ELF-1 (cell line): ENCODE measurements around the gene GNG5.
"Not testable (repeated sequence)": the region's sequence is repeated elsewhere in the genome, so short reads cannot be mapped to it uniquely, and the experiment has no call there.

Experiments
- DNase-seq: peaks from one replicate; pipeline ENCODE4 v3.0.0-alpha.2; 2016; ENCODE audit warnings: low read depth, low spot score

The GNG5 gene

DNA sequence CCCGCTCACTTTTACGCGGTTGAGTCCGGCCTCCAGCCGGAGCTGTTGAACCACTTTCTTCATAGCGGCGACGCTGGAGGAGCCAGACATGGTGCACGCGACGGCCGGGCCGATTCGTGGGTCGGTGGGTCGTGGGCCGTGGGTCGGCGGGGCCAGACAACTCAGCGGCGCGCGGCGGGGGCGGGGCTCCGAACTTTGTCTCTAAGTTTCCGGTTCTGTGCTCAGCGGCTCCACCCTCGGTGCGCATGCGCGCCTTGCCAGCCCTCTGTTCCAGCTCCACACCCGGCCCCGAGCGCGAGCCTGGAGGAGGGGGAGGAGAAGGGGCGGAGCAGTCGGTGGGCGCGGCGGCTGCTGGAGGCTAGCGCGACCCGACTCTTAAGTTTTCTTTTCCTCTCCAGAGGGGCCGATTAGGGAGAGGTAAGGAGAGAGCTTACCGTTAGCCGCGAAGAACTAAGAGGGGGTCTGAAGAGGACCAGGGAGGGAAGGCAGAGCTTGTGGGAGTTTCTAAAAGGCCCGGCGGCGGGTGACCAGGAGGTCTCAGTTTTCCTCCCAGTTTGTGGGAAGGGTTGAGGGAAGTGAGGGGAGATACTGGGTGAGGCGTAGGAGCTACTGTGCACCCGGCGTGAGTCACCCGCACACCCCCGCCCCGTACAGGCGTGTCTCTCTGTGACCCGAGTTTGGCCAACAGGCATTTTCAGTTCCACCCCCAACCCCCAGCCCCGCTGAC, at the start of gene GNG5, which contains the start of gene SPATA1:
GNG5 (minus strand) TSS at position 580 of the 727 bp plus-strand sequence; CDS start at position 90, 490 bp downstream.
SPATA1 (plus strand) TSS at position 385 of the 727 bp plus-strand sequence. CDS start 9,974 bp downstream, outside the sequence.
- peak; percentile 98 for DNase-seq

- DNase-seq = no peak
Measured at GRCh38 chr1:84550826-84551225, 44.4 kb upstream of the GNG5 start.

DNA sequence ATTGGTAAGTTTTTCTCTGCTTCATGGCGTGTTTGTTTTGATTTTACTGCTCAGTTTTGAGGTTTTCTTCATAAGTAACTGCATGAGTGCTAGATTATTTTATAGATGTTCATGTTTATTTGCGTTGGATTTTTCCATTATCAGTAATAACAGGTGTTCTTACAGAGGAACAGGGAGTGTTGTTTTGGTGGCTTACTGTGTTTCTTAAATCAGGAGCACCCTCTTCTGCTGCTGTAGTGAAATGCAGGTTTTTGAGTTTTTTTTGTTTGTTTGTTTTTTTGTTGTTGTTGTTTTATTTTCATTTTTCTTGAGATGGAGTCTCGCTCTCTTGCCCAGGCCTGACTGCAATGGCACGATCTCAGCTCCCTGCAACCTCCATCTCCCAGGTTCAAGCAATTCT, 35.3 kb upstream of the GNG5 start:
- no peak for DNase-seq

- DNase-seq = no peak
Measured at GRCh38 chr1:84540759-84541158, 34.4 kb upstream of the GNG5 start.

GRCh38 chr1:84539972-84540371, 33.6 kb upstream of the GNG5 start:
- DNase-seq = no peak

- DNase-seq = no peak
Measured at GRCh38 chr1:84538599-84538998, 32.2 kb upstream of the GNG5 start.

DNA sequence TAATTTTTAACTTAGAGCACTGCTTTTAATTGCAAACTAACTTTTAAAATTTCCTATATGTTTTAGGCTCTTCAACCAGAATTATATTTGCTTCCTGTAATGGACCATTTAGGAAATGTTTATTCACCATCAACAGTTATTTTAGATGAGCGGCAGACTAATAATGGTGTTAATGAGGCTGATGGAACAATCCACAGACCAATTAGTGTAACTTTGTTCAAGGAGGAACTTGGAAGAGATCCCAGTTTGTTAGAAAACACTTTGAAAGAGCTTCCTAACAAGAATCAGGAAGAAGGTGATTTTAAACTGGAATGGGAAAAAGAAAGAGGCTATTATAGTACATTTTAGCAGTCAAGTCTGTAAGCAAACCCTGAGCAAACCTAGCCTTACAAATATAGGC, 19.4 kb upstream of the GNG5 start:
- no peak for DNase-seq

GRCh38 chr1:84524590-84524989, 18.2 kb upstream of the GNG5 start:
- no peak for DNase-seq

GRCh38 chr1:84510668-84511067, 4.3 kb upstream of the GNG5 start:
- no peak for DNase-seq

GRCh38 chr1:84510165-84510564, 3.8 kb upstream of the GNG5 start:
- DNase-seq = no peak

GRCh38 chr1:84509029-84509428, 2.6 kb upstream of the GNG5 start:
- DNase-seq = no peak

DNA sequence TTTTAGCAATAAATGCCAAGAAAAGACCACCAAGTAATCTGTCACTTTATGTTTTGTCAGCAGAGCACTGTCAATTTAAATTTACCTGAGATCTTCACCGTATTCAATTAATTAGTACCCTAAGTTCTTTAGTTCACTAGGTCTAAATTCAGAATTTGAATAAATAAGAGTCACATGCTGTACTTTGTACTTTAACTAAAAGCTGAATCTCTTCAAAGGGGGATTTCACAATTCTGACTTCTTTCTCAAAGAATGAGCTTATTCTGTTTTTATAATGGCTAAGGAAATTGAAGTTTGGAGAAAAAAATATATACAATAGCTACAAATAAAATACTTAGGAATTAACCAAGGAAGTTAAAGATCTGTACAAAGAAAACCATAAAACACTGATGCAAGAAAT, 2.1 kb upstream of the GNG5 start:
- DNase-seq = no peak

DNA sequence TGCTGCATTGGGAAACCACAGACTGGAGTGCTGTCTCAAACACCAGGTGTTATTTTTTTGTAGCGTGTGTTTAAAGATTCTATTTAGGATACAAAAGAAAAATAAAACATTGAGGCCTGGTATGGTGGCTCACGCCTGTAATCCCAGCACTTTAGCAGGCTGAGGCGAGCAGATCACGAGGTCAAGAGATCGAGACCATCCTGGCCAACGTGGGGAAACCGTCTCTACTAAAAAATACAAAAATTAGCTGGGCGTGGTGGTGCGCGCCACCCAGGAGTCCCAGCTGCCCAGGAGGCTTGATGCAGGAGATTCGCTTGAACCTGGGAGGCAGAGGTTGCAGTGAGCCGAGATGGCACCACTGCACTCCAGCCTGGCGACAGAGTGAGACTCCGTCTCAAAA, 1.5 kb upstream of the GNG5 start:
- not testable (repeated sequence) for DNase-seq

DNA sequence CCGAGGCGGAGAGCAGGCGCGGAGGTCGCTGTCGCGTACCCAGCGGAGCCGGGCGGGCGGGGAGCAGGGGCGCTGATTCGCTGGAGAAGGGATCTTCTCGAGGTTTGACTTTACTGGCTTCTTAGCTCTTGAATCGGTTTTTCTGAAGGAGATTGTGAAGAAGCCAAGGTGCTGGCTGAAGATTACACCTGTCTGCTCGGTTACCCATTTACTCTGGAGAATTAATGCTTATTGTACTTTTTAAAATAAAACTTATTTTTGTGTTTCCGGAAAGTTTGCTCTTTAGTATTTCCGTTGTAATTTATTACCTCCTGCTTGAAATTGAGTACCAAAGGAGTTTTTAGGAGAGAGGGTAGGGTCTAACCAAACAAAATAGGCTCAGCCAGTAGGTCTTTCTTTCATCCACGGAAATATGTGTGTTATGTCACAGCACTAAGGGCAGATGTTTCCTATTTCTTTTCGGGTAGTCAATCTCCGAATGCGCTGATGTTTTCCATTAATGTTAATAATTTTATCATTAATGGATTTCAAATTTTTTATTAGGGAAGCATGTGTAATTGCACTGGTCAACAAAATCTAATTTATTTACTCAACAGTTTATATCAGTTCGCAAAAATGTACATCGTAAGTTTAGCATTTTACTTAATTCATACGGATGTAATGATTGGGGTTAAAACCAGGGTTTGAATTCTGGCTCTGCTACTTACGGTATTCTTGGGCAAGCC, 510 bp upstream of the GNG5 start:
- DNase-seq = no peak

GRCh38 chr1:84505493-84506001, 834 bp downstream of the GNG5 start:
- DNase-seq = peak; percentile 63

DNA sequence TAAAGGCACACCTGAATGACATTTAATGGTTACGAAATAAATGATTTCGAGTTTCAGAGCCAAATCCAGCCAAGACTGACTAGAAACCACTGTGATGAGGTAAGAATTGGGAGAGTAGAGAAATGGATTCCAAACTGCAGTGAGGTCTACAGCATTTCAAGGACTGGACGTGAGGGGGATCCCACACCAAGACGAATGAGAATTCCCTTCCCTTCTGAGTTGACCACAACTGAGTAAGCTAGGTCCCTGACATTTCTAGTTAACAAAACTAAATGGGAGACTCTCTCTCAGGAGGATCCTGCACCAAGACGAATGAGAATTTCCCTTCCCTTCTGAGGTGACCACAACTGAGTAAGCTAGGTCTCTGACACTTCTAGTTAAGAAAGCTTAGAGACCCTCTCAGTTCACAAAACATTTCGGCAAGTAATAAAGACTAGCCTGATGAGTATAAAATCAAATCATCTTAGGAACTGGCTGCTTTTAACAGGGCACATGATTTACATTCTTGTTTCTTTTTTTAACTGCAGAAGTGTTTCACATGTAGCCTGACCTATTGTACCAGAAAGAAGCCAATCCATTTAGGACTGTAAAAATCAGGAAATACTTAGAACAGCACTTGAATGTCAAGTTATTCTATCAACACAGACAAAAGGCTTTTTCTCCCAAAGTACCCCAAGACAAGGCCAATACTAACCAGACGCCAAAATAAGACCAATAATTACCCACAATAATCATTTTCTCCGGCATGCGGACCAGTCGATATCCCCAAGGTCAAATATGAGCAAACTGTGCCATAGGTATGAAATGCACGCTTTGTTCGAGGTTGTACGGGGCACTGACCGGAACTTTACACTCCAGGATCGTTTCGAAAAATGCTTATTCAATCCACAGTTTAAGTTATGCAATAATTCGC, 1.5 kb downstream of the GNG5 start:
- DNase-seq = no peak

DNA sequence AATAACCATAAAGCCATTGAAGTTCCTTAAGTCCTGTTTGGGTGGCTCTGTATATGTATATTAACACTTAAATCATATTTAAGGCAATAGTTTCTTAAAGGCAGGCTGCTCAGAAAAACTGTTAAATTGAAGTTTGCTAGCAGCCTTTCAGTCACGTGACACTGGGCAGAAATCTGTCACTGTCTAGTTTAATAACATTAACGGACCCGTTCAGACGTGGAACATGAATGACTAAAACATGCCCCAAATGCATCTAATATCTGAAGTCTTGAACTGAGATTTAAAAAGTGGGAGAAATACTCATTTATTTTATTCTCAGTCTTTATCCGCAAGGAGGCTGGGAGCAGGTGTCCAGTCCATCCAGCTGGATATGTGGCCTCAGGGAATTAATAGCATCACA, 3.5 kb downstream of the GNG5 start:
- DNase-seq = no peak

- DNase-seq = no peak
Measured at GRCh38 chr1:84497631-84498275, 8.6 kb downstream of the GNG5 start.

DNA sequence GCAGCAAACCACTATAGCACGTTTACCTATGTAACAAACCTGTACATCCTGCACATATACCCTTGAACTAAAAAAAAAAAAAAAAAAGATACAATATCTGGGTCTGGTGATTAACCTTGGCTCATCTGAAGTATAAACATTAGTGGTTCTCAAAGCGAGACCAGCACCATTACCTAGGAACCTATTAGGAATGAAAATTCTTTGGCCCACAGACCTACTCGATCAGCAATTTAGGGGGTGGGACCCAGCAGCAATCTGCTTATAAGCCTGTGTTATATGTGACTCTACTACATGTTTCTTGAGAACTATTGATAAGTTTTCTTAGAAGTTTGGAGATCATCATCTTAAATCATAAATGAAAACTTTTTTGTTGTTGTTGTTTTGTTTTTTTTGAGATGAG, 9.9 kb downstream of the GNG5 start:
- no peak for DNase-seq

GRCh38 chr1:84493747-84494146, 12.6 kb downstream of the GNG5 start:
- DNase-seq = no peak

DNA sequence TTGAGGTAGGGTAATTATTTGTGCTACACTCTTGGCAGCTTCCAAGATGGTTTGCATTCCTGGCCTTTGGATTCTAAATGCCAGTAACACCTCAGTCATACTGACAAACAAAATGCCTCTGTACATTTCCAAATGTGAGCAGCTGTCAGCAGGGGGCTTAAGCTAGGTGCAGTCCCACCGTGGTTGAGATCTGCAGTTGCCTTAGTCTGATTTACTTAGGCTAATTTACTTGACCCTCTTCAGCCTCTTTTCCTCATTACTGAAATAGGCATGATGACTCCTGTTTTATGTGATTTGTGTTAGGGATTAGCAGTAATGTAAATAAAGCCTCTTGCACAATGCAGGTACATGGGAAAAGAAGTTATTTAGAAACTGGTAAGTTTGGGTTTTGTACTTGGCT, 13.7 kb downstream of the GNG5 start:
- no peak for DNase-seq
